DOHH2 (cell line): ENCODE data around the gene POP5.

Experiments used
- H3F3A ChIP-seq: fragments of 200-600 bp; sonication (generic), shearing (Covaris generic); 2 replicates; pipeline ENCODE4 v1.6.0; 2016; ENCODE audit warnings: antibody characterized with exemption, mild to moderate bottlenecking; ENCODE audit not compliant: control insufficient read depth, insufficient read depth
- H3K27ac ChIP-seq: fragments of 200-600 bp; sonication (generic); 2 replicates; pipeline ENCODE4 v1.5.1; 2014; ENCODE audit warnings: low read depth, mild to moderate bottlenecking, low read length, moderate library complexity
- H3K27me3 ChIP-seq: fragments of 200-600 bp; sonication (generic); 2 replicates; pipeline ENCODE4 v1.6.1; 2014; ENCODE audit warnings: mild to moderate bottlenecking, low read length, mixed read lengths; ENCODE audit not compliant: control insufficient read depth
- H3K36me3 ChIP-seq: fragments of 200-600 bp; sonication (generic); 2 replicates; pipeline ENCODE4 v1.6.1; 2014; ENCODE audit warnings: mild to moderate bottlenecking, low read length, moderate library complexity, mixed read lengths; ENCODE audit not compliant: control insufficient read depth
- H3K4me1 ChIP-seq: fragments of 200-600 bp; sonication (generic); 2 replicates; pipeline ENCODE4 v1.6.1; 2014; ENCODE audit warnings: mild to moderate bottlenecking, low read length, mixed read lengths; ENCODE audit not compliant: control insufficient read depth
- H3K4me2 ChIP-seq: fragments of 200-600 bp; sonication (generic); 2 replicates; pipeline ENCODE4 v1.6.0; 2014; ENCODE audit warnings: mild to moderate bottlenecking, low read length, moderate library complexity
- H3K4me3 ChIP-seq: fragments of 200-600 bp; sonication (generic); 2 replicates; pipeline ENCODE4 v1.5.1; 2014; ENCODE audit warnings: mild to moderate bottlenecking, low read length, mixed read lengths
- H3K79me2 ChIP-seq: fragments of 200-600 bp; sonication (generic); 2 replicates; pipeline ENCODE4 v1.6.1; 2014; ENCODE audit warnings: mild to moderate bottlenecking, low read length, mixed read lengths; ENCODE audit not compliant: control insufficient read depth
- H3K9me2 ChIP-seq: fragments of 200-600 bp; sonication (generic); replicated peaks from 2 replicates; pipeline ENCODE4 v1.6.1; 2014; ENCODE audit warnings: mild to moderate bottlenecking, low read length, mixed read lengths; ENCODE audit not compliant: control insufficient read depth
- H3K9me3 ChIP-seq: fragments of 200-600 bp; sonication (generic); 2 replicates; pipeline ENCODE4 v1.6.1; 2014; ENCODE audit warnings: antibody characterized with exemption, low read length, mixed read lengths; ENCODE audit not compliant: control insufficient read depth, insufficient read depth
- H4K20me1 ChIP-seq: fragments of 200-600 bp; sonication (generic); 2 replicates; pipeline ENCODE4 v1.6.0; 2014; ENCODE audit warnings: low read depth, mild to moderate bottlenecking, antibody characterized with exemption, low read length, moderate library complexity; ENCODE audit not compliant: control insufficient read depth, insufficient read depth
- EZH2phosphoT487 ChIP-seq: fragments of 200-600 bp; sonication (generic); IDR thresholded peaks from 2 replicates; pipeline ENCODE4 v1.6.1; 2017; ENCODE audit warnings: borderline replicate concordance, mild to moderate bottlenecking, antibody characterized with exemption, low read length, moderate library complexity, mixed read lengths
- TF ChIP-seq, protein P1 (sequence below): fragments of 200-600 bp; sonication (generic); IDR thresholded peaks from one replicate; pipeline ENCODE4 v1.5.1; 2014; ENCODE audit warnings: antibody characterized with exemption, mild to moderate bottlenecking, low read depth, low read length; ENCODE audit not compliant: poor library complexity, severe bottlenecking

POP5 gene

DNA sequence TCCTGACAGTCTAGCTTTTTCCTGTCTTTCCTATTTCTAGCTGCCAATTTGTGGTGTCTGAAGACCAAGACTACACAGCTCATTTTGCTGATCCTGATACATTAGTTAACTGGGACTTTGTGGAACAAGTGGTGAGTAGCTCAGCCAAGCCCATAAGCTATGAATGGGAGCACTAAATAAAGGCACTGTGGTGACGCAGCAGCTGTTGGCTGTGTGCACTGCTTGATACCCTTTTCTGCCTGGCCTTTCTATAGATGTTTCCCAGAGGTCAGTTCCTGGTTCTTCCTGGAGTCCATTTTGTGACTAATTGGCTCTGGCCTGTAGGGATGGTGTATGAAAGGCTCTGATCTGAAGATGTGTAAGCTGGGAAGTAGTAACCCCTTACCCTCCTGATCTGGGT is 26.5 kb downstream of the POP5 start:
- Histone ChIP-seq H3K9me3 (no peaks in the 10 kb centered on the region), H3K36me3 (peaks cover 57% of the 10 kb centered on the region), H3K9me2 (no peaks in the 10 kb centered on the region), H3K27ac (no peak overlapping the region), H3F3A (no peaks in the 10 kb centered on the region), H3K4me3 (no peak overlapping the region), H3K4me2 (no peak overlapping the region), H3K4me1 (no peaks in the 10 kb centered on the region), H3K79me2 (peaks cover 10% of the 10 kb centered on the region), H4K20me1 (no peaks in the 10 kb centered on the region), H3K27me3 (no peaks in the 10 kb centered on the region)
- TF ChIP-seq, protein P1, sequence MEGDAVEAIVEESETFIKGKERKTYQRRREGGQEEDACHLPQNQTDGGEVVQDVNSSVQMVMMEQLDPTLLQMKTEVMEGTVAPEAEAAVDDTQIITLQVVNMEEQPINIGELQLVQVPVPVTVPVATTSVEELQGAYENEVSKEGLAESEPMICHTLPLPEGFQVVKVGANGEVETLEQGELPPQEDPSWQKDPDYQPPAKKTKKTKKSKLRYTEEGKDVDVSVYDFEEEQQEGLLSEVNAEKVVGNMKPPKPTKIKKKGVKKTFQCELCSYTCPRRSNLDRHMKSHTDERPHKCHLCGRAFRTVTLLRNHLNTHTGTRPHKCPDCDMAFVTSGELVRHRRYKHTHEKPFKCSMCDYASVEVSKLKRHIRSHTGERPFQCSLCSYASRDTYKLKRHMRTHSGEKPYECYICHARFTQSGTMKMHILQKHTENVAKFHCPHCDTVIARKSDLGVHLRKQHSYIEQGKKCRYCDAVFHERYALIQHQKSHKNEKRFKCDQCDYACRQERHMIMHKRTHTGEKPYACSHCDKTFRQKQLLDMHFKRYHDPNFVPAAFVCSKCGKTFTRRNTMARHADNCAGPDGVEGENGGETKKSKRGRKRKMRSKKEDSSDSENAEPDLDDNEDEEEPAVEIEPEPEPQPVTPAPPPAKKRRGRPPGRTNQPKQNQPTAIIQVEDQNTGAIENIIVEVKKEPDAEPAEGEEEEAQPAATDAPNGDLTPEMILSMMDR = no peak
- no peak for TF ChIP-seq EZH2phosphoT487

DNA sequence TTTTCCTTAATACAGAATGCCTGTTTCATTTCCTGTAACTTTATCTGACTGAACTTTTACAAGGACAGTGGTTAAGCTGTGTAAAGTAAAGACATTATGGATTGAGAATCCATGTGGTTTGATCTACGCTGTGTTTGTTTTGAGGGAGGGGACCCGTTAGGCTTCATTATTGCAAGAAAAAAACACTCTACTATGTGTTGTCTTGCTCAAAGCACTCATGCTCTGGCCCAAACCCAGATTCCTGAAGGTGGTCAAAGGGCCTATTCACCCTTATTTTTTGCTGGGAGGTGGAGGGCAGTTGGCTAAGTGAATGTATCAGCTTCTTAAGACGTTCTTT is 35.2 kb downstream of the POP5 start:
- Histone ChIP-seq H3K79me2 (peaks cover 73% of the 10 kb centered on the region), H3K4me1 (no peaks in the 10 kb centered on the region), H3K27ac (no peak overlapping the region), H3F3A (no peaks in the 10 kb centered on the region), H3K36me3 (peaks cover 68% of the 10 kb centered on the region), H3K9me2 (no peaks in the 10 kb centered on the region), H3K27me3 (no peaks in the 10 kb centered on the region), H3K9me3 (no peaks in the 10 kb centered on the region), H4K20me1 (no peaks in the 10 kb centered on the region), H3K4me3 (no peak overlapping the region), H3K4me2 (no peak overlapping the region)
- TF ChIP-seq, protein P1 = no peak
- TF ChIP-seq EZH2phosphoT487 = no peak

DNA sequence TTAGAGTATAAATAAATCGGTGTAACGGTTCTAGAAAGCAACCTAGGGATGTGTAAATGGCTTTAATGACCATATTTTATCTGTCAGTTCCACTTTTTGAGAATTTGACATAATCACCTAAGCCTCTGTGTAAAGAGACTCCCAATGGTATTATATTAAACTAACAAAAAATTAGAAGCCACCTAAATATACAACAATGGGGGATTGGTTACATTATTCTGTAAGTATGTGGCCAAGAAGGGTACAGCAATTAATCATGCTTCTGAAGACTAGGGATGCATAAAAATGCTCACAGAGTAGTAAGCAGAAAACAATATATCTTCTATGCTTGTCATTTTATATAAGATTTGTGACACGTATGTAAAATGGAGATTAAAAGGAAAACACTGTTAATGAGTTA is 36.5 kb downstream of the POP5 start:
- Histone ChIP-seq H3K36me3 (peaks cover 72% of the 10 kb centered on the region), H3K4me2 (no peak overlapping the region), H3K27me3 (no peaks in the 10 kb centered on the region), H4K20me1 (no peaks in the 10 kb centered on the region), H3K4me1 (no peaks in the 10 kb centered on the region), H3K79me2 (peaks cover 82% of the 10 kb centered on the region), H3F3A (no peaks in the 10 kb centered on the region), H3K9me2 (no peaks in the 10 kb centered on the region), H3K9me3 (no peaks in the 10 kb centered on the region), H3K27ac (no peak overlapping the region), H3K4me3 (no peak overlapping the region)
- no peak for TF ChIP-seq EZH2phosphoT487
- TF ChIP-seq, protein P1 = no peak

DNA sequence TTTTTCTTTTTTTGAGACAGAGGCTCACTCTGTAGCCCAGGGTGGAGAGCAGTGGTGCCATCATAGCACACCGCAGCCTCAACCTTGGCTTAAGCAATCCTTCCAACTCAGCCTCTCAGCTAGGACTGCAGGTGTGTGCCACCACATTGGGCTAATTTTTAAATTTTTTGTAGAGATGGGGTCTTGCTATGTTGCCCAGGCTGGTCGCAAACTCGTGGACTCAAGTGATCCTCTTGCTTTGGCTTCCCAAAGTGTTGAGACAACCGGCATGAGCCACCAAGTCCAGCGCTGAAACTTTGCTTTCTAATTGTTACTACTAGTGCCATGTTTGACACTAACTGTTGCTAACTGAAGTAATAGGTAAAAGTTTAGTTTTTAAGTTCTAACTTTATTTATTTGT is 39.0 kb downstream of the POP5 start:
- H4K20me1 ChIP-seq = peaks cover 15% of the 10 kb centered on the region
- peaks cover 76% of the 10 kb centered on the region for H3K36me3 ChIP-seq
- H3K4me2 ChIP-seq = no peak overlapping the region
- H3K9me2 ChIP-seq = no peaks in the 10 kb centered on the region
- H3K27ac ChIP-seq = no peak overlapping the region
- TF ChIP-seq, protein P1 = no peak
- TF ChIP-seq EZH2phosphoT487 = no peak
- H3K4me1 ChIP-seq = peaks cover 19% of the 10 kb centered on the region
- H3K4me3 ChIP-seq = no peak overlapping the region
- no peaks in the 10 kb centered on the region for H3K9me3 ChIP-seq
- H3K27me3 ChIP-seq = no peaks in the 10 kb centered on the region
- no peaks in the 10 kb centered on the region for H3F3A ChIP-seq
- H3K79me2 ChIP-seq = peaks cover 89% of the 10 kb centered on the region
